DND-41 (cell line): ENCODE measurements around the gene UBALD1.
A peak's percentile ranks its signal among the peaks of the same experiment; 100 is the strongest.

Source experiments
- ATAC-seq: fragments of 200-7000 bp; cut with Tn5 transposase; 3 replicates; pipeline ENCODE4 v1.9.1; 2021; ENCODE audit warnings: low read depth; ENCODE audit not compliant: insufficient read depth
- DNase-seq: peaks from one replicate; pipeline ENCODE4 v3.0.0-alpha.2; 2020
- H2AFZ ChIP-seq: 2 replicates; pipeline ENCODE4 v1.6.0; 2012; ENCODE audit warnings: low read depth, low read length
- H3K27ac ChIP-seq: 2 replicates; pipeline ENCODE4 v1.5.1; 2012; ENCODE audit warnings: low read length, inconsistent platforms
- H3K27me3 ChIP-seq: fragments of 200-600 bp; sonication (generic); 2 replicates; pipeline ENCODE4 v1.6.0; 2012; ENCODE audit warnings: low read length, mild to moderate bottlenecking, inconsistent platforms; ENCODE audit not compliant: insufficient read depth, poor library complexity
- H3K36me3 ChIP-seq: 2 replicates; pipeline ENCODE4 v1.5.1; 2012; ENCODE audit warnings: low read length, inconsistent platforms; ENCODE audit not compliant: insufficient read depth
- H3K4me1 ChIP-seq: 2 replicates; pipeline ENCODE4 v1.5.1; 2012; ENCODE audit warnings: mild to moderate bottlenecking, low read length; ENCODE audit not compliant: insufficient read depth
- H3K4me2 ChIP-seq: 2 replicates; pipeline ENCODE4 v1.6.0; 2012; ENCODE audit warnings: mild to moderate bottlenecking, moderate library complexity, low read length, inconsistent platforms; ENCODE audit not compliant: insufficient read depth
- H3K4me3 ChIP-seq, 2 experiments: fragments of 200-600 bp in 1 of 2; shearing (Covaris generic) in 1 of 2; 2 replicates each; pipeline ENCODE4 v1.5.1; 2012 to 2016; ENCODE audit warnings: inconsistent platforms in 2 of 2, low read length in 2 of 2, mild to moderate bottlenecking in 2 of 2, low read depth in 1 of 2, moderate library complexity in 1 of 2
- H3K79me2 ChIP-seq: 2 replicates; pipeline ENCODE4 v1.6.0; 2012; ENCODE audit warnings: low read length, inconsistent platforms; ENCODE audit not compliant: insufficient read depth
- H3K9ac ChIP-seq: 2 replicates; pipeline ENCODE4 v1.6.0; 2012; ENCODE audit warnings: low read depth, mild to moderate bottlenecking, inconsistent platforms, low read length, moderate library complexity
- H3K9me3 ChIP-seq: 2 replicates; pipeline ENCODE4 v1.5.1; 2012; ENCODE audit warnings: low read length, moderate library complexity, mild to moderate bottlenecking, inconsistent platforms; ENCODE audit not compliant: insufficient read depth, severe bottlenecking
- H4K20me1 ChIP-seq: 2 replicates; pipeline ENCODE4 v1.6.0; 2012; ENCODE audit warnings: low read length; ENCODE audit not compliant: insufficient read depth
- EZH2 ChIP-seq: IDR thresholded peaks from 3 replicates; pipeline ENCODE4 v1.6.1; 2012; ENCODE audit warnings: borderline replicate concordance, low read depth, mild to moderate bottlenecking, moderate library complexity, low read length, inconsistent platforms; ENCODE audit not compliant: severe bottlenecking
- TF ChIP-seq, protein P1 (sequence below): IDR thresholded peaks from 2 replicates; pipeline ENCODE4 v1.5.1; 2012; ENCODE audit warnings: borderline replicate concordance, low read length, moderate library complexity, mild to moderate bottlenecking; ENCODE audit not compliant: poor library complexity, severe bottlenecking; ENCODE audit errors: extremely low read depth

UBALD1 gene

DNA sequence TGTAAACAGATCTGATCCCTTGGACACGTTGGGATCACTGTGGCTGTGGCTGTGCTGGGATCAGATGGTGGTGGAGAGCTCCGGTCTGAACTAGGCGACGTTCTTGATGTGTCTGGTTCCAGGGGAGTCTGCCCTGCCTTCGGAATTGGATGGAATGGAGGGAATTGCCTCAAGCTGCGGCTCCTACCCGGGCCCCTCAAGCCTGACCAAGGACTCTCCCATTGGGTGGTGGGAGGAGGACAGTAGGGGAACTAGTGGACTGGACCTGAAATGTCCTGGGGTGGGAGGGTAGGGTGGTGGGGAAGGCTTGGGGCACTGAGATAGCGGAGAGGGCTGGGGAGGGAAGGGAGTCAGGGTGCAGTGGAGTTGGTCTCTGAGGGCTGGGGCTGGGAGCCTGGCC, 3.2 kb upstream of the UBALD1 start:
- H3K27me3 ChIP-seq: no peaks in the 10 kb centered on the region
- H3K4me3 ChIP-seq: peak overlapping the region in 1 of 2 experiments; percentile 78; a peak in 2 of 4 replicates
- peak overlapping the region; percentile 90; the same call in 1 of the 2 replicates for H3K9ac ChIP-seq
- DNase-seq (no peak), ATAC-seq (no peak)
- H3K36me3 ChIP-seq: peaks cover 6% of the 10 kb centered on the region; the same call in 1 of the 2 replicates
- TF ChIP-seq EZH2: no peak
- TF ChIP-seq, protein P1, sequence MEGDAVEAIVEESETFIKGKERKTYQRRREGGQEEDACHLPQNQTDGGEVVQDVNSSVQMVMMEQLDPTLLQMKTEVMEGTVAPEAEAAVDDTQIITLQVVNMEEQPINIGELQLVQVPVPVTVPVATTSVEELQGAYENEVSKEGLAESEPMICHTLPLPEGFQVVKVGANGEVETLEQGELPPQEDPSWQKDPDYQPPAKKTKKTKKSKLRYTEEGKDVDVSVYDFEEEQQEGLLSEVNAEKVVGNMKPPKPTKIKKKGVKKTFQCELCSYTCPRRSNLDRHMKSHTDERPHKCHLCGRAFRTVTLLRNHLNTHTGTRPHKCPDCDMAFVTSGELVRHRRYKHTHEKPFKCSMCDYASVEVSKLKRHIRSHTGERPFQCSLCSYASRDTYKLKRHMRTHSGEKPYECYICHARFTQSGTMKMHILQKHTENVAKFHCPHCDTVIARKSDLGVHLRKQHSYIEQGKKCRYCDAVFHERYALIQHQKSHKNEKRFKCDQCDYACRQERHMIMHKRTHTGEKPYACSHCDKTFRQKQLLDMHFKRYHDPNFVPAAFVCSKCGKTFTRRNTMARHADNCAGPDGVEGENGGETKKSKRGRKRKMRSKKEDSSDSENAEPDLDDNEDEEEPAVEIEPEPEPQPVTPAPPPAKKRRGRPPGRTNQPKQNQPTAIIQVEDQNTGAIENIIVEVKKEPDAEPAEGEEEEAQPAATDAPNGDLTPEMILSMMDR: no peak
- peaks cover 47% of the 10 kb centered on the region for H3K4me1 ChIP-seq
- H3K4me2 ChIP-seq: peak overlapping the region; percentile 75
- peaks cover 12% of the 10 kb centered on the region for H4K20me1 ChIP-seq
- H3K27ac ChIP-seq: peak overlapping the region; percentile 84
- no peak overlapping the region for H2AFZ ChIP-seq
- H3K9me3 ChIP-seq: no peaks in the 10 kb centered on the region
- H3K79me2 ChIP-seq: peaks cover 55% of the 10 kb centered on the region

DNA sequence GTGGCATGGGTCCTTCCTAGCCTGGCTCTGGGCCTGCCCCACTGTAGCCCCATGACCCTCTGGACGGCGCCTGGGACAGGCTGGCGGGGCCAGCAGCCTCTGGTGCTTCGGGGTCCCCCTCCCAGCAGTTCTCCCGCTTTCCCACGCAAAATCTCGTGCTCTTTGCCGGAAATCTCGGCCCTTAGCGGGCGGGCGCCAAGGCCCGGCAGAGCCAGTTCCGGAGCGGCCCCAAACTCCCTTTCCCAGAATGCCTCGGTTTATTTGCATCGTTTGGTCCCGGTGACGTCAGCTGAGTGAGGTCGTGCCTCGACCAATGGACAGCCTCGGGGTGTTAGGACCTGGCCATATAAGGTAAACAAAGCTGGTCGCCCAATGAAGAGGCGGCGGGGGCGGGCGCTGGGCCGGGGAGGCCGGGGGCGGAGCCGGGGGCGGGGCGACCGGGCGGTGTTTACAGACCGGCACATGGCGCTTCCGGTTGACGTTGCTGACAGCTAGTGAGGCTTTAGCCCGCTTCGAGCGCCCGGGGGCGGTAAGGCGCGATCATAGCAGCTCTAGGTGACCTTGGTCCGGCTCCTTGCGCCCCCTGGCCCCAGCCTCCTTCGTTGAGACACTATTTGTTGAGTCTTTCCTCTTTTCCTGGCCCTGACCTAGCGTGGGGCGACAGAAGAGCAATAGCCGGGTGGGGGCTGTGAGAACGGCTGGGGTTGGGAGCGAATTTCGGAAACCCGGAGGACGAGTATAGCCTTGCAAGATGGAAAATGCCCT, 1.5 kb upstream of the UBALD1 start:
- Histone ChIP-seq H3K4me2 (peak overlapping the region; percentile 92), H3K4me3 (peak overlapping the region; percentile 78 to 90), H2AFZ (peak overlapping the region; percentile 87), H3K79me2 (peaks cover 70% of the 10 kb centered on the region), H3K9ac (peak overlapping the region; percentile 90), H3K9me3 (no peaks in the 10 kb centered on the region), H3K4me1 (peaks cover 54% of the 10 kb centered on the region), H3K27ac (peak overlapping the region; percentile 87), H3K36me3 (peaks cover 10% of the 10 kb centered on the region; the same call in 1 of the 2 replicates), H3K27me3 (no peaks in the 10 kb centered on the region), H4K20me1 (peaks cover 25% of the 10 kb centered on the region)
- peak; percentile 100 for DNase-seq
- peak; percentile 85 for ATAC-seq
- TF ChIP-seq, protein P1: peak; percentile 45
- TF ChIP-seq EZH2: no peak

DNA sequence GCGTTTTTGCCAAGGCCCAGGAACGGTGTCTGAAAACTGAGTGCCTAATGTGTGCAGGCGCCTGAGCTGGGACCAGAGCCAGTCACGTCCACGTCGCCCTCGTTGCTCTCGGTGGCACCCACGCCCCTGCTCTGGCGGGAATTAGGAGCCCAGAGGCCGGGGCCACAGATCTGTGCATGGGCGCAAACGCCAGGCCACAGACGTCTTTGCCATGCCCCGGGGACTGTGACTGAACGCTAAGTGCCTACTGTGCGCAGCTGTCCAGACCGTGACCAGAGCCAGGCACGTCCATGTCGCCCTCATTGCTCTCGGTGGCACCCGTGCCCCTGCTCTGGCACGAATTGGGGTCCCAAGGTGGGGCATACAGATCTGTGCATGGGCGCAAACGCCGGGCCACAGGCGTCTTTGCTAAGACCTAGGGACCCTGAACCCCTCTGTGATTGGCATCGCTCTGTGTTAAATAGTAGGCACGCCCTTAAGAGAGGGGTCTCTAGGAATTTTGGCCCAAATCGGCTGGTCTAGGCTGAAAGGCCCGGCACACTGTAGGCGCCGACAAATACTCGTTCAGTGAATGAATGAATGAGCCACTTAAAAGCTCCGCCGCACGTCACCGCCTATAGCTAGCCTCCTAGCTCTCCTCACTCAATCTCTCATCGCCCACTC, 827 bp upstream of the UBALD1 start:
- H2AFZ ChIP-seq: peak overlapping the region; percentile 87
- TF ChIP-seq, protein P1: no peak
- no peak for TF ChIP-seq EZH2

More for the DNA sequence above, 827 bp upstream of the UBALD1 start:
- Histone ChIP-seq H3K27me3 (no peaks in the 10 kb centered on the region), H3K27ac (peak overlapping the region; percentile 87), H4K20me1 (peaks cover 32% of the 10 kb centered on the region), H3K4me2 (peak overlapping the region; percentile 92), H3K9me3 (no peaks in the 10 kb centered on the region), H3K4me1 (peaks cover 54% of the 10 kb centered on the region), H3K79me2 (peaks cover 77% of the 10 kb centered on the region), H3K36me3 (peaks cover 10% of the 10 kb centered on the region; the same call in 1 of the 2 replicates), H3K4me3 (peak overlapping the region; percentile 36 to 66; a peak in 3 of 4 replicates), H3K9ac (peak overlapping the region; percentile 82)
- no peak for ATAC-seq
- DNase-seq: no peak
